ENCODE results near the gene NGB. TPM values are rescaled to one million over a fixed set of nuclear protein-coding genes. Genes with fewer than 3 reads are reported as not detected.

NGB gene
- total and polyA plus RNA-seq, 2 experiments from 2014 or later: not detected

DNA sequence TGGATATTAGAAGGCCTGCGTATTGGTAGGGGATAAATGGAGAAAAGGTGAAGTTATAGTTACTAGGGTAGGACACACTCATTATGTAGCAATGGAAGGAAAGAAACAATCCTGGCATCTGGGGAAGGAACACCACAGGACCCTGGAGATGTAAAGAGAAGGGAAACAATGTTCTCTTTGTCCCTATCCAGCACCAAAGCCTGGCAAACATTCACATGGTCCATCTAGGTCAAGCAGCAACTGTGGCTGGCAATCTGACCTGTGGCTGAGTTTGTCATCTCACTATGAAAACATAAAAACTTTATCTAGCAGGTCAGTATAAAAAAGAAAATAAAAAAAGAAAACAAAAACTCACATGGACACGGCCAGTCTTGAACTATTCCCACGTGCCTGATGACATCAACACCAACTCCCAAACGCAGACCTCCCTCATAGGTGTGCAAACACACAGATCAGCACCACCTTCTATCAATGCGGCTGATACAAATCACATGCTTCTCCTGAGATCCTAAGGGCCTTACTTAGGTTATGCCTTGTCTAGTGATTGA, 47.1 kb upstream of the NGB start:
- H3K36me3 ChIP-seq (replicated peaks; ENCODE audit: insufficient read depth, low read depth): no peaks in the 10 kb centered on the region
- H3K27ac ChIP-seq: peak overlapping the region; percentile 43
- no peak overlapping the region for H3K4me2 ChIP-seq
- no peak for DNase-seq (ENCODE audit: low spot score)
- H3K9me3 ChIP-seq (ENCODE audit: low read depth): no peaks in the 10 kb centered on the region
- WGBS (ENCODE audit: low lambda C conversion rate, missing lambda C conversion rate): 96% methylated on average over 5 of the region's 5 CpGs
- no peak for TF ChIP-seq EZH2phosphoT487 (IDR thresholded peaks at IDR 0.05; ENCODE audit: low read depth, severe bottlenecking, unreplicated experiment)
- TF ChIP-seq, protein P1, sequence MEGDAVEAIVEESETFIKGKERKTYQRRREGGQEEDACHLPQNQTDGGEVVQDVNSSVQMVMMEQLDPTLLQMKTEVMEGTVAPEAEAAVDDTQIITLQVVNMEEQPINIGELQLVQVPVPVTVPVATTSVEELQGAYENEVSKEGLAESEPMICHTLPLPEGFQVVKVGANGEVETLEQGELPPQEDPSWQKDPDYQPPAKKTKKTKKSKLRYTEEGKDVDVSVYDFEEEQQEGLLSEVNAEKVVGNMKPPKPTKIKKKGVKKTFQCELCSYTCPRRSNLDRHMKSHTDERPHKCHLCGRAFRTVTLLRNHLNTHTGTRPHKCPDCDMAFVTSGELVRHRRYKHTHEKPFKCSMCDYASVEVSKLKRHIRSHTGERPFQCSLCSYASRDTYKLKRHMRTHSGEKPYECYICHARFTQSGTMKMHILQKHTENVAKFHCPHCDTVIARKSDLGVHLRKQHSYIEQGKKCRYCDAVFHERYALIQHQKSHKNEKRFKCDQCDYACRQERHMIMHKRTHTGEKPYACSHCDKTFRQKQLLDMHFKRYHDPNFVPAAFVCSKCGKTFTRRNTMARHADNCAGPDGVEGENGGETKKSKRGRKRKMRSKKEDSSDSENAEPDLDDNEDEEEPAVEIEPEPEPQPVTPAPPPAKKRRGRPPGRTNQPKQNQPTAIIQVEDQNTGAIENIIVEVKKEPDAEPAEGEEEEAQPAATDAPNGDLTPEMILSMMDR (IDR thresholded peaks at IDR 0.05; ENCODE audit: poor library complexity): no peak
- TF ChIP-seq EZH2 (IDR thresholded peaks at IDR 0.05; ENCODE audit: borderline replicate concordance): no peak
- H3K79me2 ChIP-seq: peaks cover 47% of the 10 kb centered on the region
- peaks cover 42% of the 10 kb centered on the region for H3K4me1 ChIP-seq (ENCODE audit: insufficient read depth)
- no peaks in the 10 kb centered on the region for H4K20me1 ChIP-seq (ENCODE audit: insufficient read depth, poor library complexity, severe bottlenecking)
- no peaks in the 10 kb centered on the region for H3K9me2 ChIP-seq (replicated peaks; ENCODE audit: insufficient read depth)
- no peaks in the 10 kb centered on the region for H3K27me3 ChIP-seq
- H3K4me3 ChIP-seq: no peak overlapping the region
- H2AFZ ChIP-seq: no peak overlapping the region

DNA sequence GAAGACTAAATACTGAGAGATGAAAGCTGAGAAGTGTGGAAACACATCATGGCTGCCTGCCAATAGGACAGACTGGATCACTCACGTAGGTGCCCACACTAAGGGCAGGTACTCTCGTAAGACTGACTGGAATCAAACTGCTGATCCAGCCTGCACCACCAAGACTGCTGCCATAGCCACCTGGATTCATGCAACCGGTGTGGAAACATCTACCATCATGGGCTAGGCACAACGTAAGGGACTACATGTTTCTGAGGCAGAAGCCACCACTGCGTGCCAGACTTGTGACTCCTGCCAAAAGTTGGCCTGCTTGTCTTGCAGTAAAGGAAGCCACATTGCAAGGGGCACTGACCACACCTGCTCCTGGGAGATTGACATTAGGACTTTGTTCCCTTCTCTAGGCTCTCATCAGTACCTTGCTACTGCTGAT, 45.9 kb upstream of the NGB start:
- DNase-seq (ENCODE audit: low spot score): no peak
- H3K4me3 ChIP-seq: no peak overlapping the region
- TF ChIP-seq EZH2 (IDR thresholded peaks at IDR 0.05; ENCODE audit: borderline replicate concordance): no peak
- TF ChIP-seq, protein P1 (IDR thresholded peaks at IDR 0.05; ENCODE audit: poor library complexity): no peak
- TF ChIP-seq EZH2phosphoT487 (IDR thresholded peaks at IDR 0.05; ENCODE audit: low read depth, severe bottlenecking, unreplicated experiment): no peak

DNA sequence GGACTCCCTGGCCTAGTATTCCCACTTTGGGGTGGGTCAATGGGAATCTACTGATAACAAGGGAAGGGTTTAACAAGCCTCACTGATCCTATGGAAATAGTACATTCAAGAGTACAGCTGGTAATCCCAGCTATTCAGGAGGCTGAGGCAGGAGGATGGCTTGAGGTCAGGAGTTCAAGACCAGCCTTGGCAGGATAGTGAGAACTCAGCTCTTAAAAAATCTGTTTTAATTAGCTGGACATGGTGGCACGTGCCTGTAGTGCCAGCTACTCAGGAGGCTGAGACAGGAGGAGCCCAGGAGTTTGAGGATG, 45.1 kb upstream of the NGB start:
- H3K4me3 ChIP-seq: no peak overlapping the region
- H3K27ac ChIP-seq: no peak overlapping the region
- no peak overlapping the region for H2AFZ ChIP-seq
- H4K20me1 ChIP-seq (ENCODE audit: insufficient read depth, poor library complexity, severe bottlenecking): no peaks in the 10 kb centered on the region
- no peaks in the 10 kb centered on the region for H3K27me3 ChIP-seq
- no peak for DNase-seq (ENCODE audit: low spot score)
- H3K4me1 ChIP-seq (ENCODE audit: insufficient read depth): peaks cover 39% of the 10 kb centered on the region
- peaks cover 51% of the 10 kb centered on the region for H3K79me2 ChIP-seq
- no peaks in the 10 kb centered on the region for H3K9me3 ChIP-seq (ENCODE audit: low read depth)
- 50% methylated on average over 1 of the region's 1 CpG for WGBS (ENCODE audit: low lambda C conversion rate, missing lambda C conversion rate)
- H3K4me2 ChIP-seq: no peak overlapping the region
- no peaks in the 10 kb centered on the region for H3K36me3 ChIP-seq (replicated peaks; ENCODE audit: insufficient read depth, low read depth)
- TF ChIP-seq EZH2 (IDR thresholded peaks at IDR 0.05; ENCODE audit: borderline replicate concordance) (no peak), EZH2phosphoT487 (IDR thresholded peaks at IDR 0.05; ENCODE audit: low read depth, severe bottlenecking, unreplicated experiment) (no peak)
- TF ChIP-seq, protein P1 (IDR thresholded peaks at IDR 0.05; ENCODE audit: poor library complexity): no peak
- no peaks in the 10 kb centered on the region for H3K9me2 ChIP-seq (replicated peaks; ENCODE audit: insufficient read depth)

More for the DNA sequence above, 45.9 kb upstream of the NGB start:
- H3K4me2 ChIP-seq: no peak overlapping the region
- H4K20me1 ChIP-seq (ENCODE audit: insufficient read depth, poor library complexity, severe bottlenecking): no peaks in the 10 kb centered on the region
- no peaks in the 10 kb centered on the region for H3K9me3 ChIP-seq (ENCODE audit: low read depth)
- no peaks in the 10 kb centered on the region for H3K36me3 ChIP-seq (replicated peaks; ENCODE audit: insufficient read depth, low read depth)
- no peak overlapping the region for H3K27ac ChIP-seq
- H2AFZ ChIP-seq: no peak overlapping the region
- no peaks in the 10 kb centered on the region for H3K9me2 ChIP-seq (replicated peaks; ENCODE audit: insufficient read depth)
- 85% methylated on average over 5 of the region's 5 CpGs for WGBS (ENCODE audit: low lambda C conversion rate, missing lambda C conversion rate)
- peaks cover 44% of the 10 kb centered on the region for H3K79me2 ChIP-seq
- no peaks in the 10 kb centered on the region for H3K27me3 ChIP-seq
- H3K4me1 ChIP-seq (ENCODE audit: insufficient read depth): peaks cover 39% of the 10 kb centered on the region
